HG03097 (cell line): ENCODE measurements around the gene TAAR9.
"Not testable (repeated sequence)": the region's sequence is repeated elsewhere in the genome, so short reads cannot be mapped to it uniquely, and the experiment has no call there.

ENCODE experiments used
- ATAC-seq: cut with Tn5 transposase; IDR thresholded peaks from one replicate; pipeline ENCODE4 v1.9.1; 2021; ENCODE audit not compliant: unreplicated experiment, low FRiP score

Gene TAAR9

GRCh38 chr6:132513831-132514545, 24.1 kb upstream of the TAAR9 start:
- ATAC-seq: no peak

GRCh38 chr6:132515386-132515785, 22.7 kb upstream of the TAAR9 start:
- no peak for ATAC-seq

GRCh38 chr6:132520953-132521352, 17.1 kb upstream of the TAAR9 start:
- ATAC-seq: no peak

- no peak for ATAC-seq
Observed at GRCh38 chr6:132524646-132525045, 13.4 kb upstream of the TAAR9 start.

- ATAC-seq: no peak
Observed at GRCh38 chr6:132525866-132526265, 12.2 kb upstream of the TAAR9 start.

- ATAC-seq: no peak
Observed at GRCh38 chr6:132526461-132526860, 11.6 kb upstream of the TAAR9 start.

- no peak for ATAC-seq
Observed at GRCh38 chr6:132527791-132528190, 10.3 kb upstream of the TAAR9 start.

- no peak for ATAC-seq
Observed at GRCh38 chr6:132530293-132530974, 7.6 kb upstream of the TAAR9 start.

GRCh38 chr6:132534546-132534945, 3.5 kb upstream of the TAAR9 start:
- not testable (repeated sequence) for ATAC-seq

GRCh38 chr6:132537145-132537544, 932 bp upstream of the TAAR9 start:
- ATAC-seq: no peak

- ATAC-seq: no peak
Observed at GRCh38 chr6:132544826-132545225, 6.7 kb downstream of the TAAR9 start.

- no peak for ATAC-seq
Observed at GRCh38 chr6:132548746-132549463, 10.8 kb downstream of the TAAR9 start.

GRCh38 chr6:132551214-132551613, 13.1 kb downstream of the TAAR9 start:
- ATAC-seq: no peak

GRCh38 chr6:132552372-132552771, 14.3 kb downstream of the TAAR9 start, which contains the start of gene TAAR8:
Gene TAAR8 (plus strand): TSS chr6:132552672. CDS start chr6:132552693, 21 bp downstream.
- ATAC-seq: no peak

GRCh38 chr6:132560087-132560486, 22.0 kb downstream of the TAAR9 start:
- not testable (repeated sequence) for ATAC-seq

GRCh38 chr6:132566404-132566803, 28.3 kb downstream of the TAAR9 start:
- no peak for ATAC-seq

GRCh38 chr6:132567566-132567965, 29.5 kb downstream of the TAAR9 start:
- no peak for ATAC-seq

GRCh38 chr6:132568611-132569010, 30.5 kb downstream of the TAAR9 start:
- ATAC-seq: no peak

GRCh38 chr6:132569170-132569569, 31.1 kb downstream of the TAAR9 start:
- ATAC-seq: no peak

- no peak for ATAC-seq
Observed at GRCh38 chr6:132570221-132570777, 32.2 kb downstream of the TAAR9 start, which contains the start of gene TAAR6. Gene TAAR6 (plus strand): TSS chr6:132570322. CDS start chr6:132570322, 0 bp downstream.

- no peak for ATAC-seq
Observed at GRCh38 chr6:132571774-132572173, 33.7 kb downstream of the TAAR9 start.
